ENCODE measurements around the gene CTSZ. TPM values are rescaled to one million over a fixed set of nuclear protein-coding genes. Genes with fewer than 3 reads are reported as not detected.

CTSZ gene
- total RNA-seq, 1 experiment from 2014 or later = 113 TPM

DNA sequence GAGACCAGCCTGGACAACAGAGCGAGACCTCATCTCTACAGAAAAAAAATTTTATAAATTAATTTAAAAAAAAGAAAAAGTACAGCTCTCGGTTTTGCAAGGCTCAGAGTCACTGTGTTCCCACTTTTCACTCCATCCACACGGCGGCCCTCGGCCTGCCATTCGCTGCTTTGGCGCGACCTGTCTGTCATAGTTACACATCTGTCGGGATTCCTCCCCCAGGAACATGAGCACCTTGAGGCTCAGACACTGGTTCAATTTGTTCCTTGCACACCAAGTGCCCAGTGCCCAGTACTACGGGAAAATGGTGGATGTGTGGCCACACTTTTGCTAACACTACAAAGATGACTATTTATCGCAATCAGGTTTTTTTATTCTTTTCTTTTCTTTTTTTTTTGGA is 8.4 kb downstream of the CTSZ start:
- H3K4me3 ChIP-seq (ENCODE audit: low read depth in 2 of 2, low read length in 2 of 2) = no peak overlapping the region
- POLR2A ChIA-PET = no interaction called here
- TF ChIP-seq, protein P1, sequence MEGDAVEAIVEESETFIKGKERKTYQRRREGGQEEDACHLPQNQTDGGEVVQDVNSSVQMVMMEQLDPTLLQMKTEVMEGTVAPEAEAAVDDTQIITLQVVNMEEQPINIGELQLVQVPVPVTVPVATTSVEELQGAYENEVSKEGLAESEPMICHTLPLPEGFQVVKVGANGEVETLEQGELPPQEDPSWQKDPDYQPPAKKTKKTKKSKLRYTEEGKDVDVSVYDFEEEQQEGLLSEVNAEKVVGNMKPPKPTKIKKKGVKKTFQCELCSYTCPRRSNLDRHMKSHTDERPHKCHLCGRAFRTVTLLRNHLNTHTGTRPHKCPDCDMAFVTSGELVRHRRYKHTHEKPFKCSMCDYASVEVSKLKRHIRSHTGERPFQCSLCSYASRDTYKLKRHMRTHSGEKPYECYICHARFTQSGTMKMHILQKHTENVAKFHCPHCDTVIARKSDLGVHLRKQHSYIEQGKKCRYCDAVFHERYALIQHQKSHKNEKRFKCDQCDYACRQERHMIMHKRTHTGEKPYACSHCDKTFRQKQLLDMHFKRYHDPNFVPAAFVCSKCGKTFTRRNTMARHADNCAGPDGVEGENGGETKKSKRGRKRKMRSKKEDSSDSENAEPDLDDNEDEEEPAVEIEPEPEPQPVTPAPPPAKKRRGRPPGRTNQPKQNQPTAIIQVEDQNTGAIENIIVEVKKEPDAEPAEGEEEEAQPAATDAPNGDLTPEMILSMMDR (IDR thresholded peaks at IDR 0.05) = no peak
- TF ChIP-seq POLR2AphosphoS5 (IDR thresholded peaks at IDR 0.05; ENCODE audit: low read depth, low read length) = no peak
- no peak for TF ChIP-seq TCF7L2 (IDR thresholded peaks at IDR 0.05; ENCODE audit: low read depth, low read length)
- TF ChIP-seq SIN3A (IDR thresholded peaks at IDR 0.05; ENCODE audit: borderline replicate concordance, insufficient read depth, low read depth, low read length) = no peak
- TF ChIP-seq, protein P2, sequence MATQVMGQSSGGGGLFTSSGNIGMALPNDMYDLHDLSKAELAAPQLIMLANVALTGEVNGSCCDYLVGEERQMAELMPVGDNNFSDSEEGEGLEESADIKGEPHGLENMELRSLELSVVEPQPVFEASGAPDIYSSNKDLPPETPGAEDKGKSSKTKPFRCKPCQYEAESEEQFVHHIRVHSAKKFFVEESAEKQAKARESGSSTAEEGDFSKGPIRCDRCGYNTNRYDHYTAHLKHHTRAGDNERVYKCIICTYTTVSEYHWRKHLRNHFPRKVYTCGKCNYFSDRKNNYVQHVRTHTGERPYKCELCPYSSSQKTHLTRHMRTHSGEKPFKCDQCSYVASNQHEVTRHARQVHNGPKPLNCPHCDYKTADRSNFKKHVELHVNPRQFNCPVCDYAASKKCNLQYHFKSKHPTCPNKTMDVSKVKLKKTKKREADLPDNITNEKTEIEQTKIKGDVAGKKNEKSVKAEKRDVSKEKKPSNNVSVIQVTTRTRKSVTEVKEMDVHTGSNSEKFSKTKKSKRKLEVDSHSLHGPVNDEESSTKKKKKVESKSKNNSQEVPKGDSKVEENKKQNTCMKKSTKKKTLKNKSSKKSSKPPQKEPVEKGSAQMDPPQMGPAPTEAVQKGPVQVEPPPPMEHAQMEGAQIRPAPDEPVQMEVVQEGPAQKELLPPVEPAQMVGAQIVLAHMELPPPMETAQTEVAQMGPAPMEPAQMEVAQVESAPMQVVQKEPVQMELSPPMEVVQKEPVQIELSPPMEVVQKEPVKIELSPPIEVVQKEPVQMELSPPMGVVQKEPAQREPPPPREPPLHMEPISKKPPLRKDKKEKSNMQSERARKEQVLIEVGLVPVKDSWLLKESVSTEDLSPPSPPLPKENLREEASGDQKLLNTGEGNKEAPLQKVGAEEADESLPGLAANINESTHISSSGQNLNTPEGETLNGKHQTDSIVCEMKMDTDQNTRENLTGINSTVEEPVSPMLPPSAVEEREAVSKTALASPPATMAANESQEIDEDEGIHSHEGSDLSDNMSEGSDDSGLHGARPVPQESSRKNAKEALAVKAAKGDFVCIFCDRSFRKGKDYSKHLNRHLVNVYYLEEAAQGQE (IDR thresholded peaks at IDR 0.05; ENCODE audit: insufficient read depth in 1 of 2, low read depth in 2 of 2, low read length in 1 of 2) = no peak
- H3K27me3 ChIP-seq (ENCODE audit: control insufficient read depth, insufficient read depth, low read length) = no peaks in the 10 kb centered on the region
- in situ Hi-C loops (cut with HindIII; ENCODE audit: low pct_unique_long_range_greater_than_20kb, low sequenced_read_pairs) = no loop called here
- H3K9me3 ChIP-seq (ENCODE audit: control insufficient read depth, insufficient read depth, low read depth, low read length) = no peaks in the 10 kb centered on the region
- ATAC-seq (no peak), DNase-seq (ENCODE audit: low read depth, low spot score) (no peak)
- peaks cover 6% of the 10 kb centered on the region; the same call in 1 of the 2 replicates for H3K36me3 ChIP-seq (ENCODE audit: control insufficient read depth, insufficient read depth, low read length)
- BruUV-seq (replicated peaks) = no TSS peak
- intact Hi-C loops (cut with micrococcal nuclease; ENCODE audit: unreplicated experiment) = no loop called here
- no peaks in the 10 kb centered on the region for H3K4me1 ChIP-seq (ENCODE audit: control insufficient read depth, insufficient read depth, low read length)
- CTCF ChIA-PET = no interaction called here
- no peak overlapping the region for H3K27ac ChIP-seq (ENCODE audit: low read length)

DNA sequence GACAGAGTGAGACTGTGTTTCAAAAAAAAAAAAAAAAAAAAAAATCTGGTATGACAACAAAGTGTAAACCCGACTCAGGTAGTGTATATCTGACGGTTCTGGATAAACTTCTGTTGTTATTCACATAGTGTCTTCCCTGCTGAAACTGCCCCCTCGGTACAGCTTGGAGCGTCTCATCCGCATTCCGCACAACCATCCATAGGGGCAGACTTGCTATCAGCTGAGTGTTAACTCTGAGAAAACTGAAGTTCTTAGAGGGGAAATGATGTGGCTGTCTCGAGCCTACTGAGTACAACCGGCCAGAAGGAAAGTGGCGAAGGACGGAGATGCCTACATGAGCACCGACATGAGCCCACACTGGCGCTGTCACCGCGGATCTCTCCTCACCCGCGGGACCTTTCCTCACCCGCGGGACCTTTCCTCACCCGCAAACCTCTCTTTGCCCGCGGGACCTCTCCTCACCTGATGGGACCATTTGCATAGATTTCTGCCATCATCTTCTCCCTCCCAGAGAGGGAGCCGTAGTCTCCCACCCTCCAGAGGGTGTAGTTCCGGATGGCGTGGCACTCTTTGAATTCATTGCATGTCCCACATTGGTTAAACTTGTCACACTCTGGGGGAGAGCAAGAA is 9.8 kb downstream of the CTSZ start:
- no peak overlapping the region for H3K27ac ChIP-seq (ENCODE audit: low read length)
- no peak overlapping the region for H3K4me3 ChIP-seq (ENCODE audit: low read depth in 2 of 2, low read length in 2 of 2)
- CTCF ChIA-PET = no interaction called here
- H3K36me3 ChIP-seq (ENCODE audit: control insufficient read depth, insufficient read depth, low read length) = peaks cover 11% of the 10 kb centered on the region
- 0 out of 2 replicates have a peak, but pooled peaks have one; percentile 15 for ATAC-seq
- no peaks in the 10 kb centered on the region for H3K9me3 ChIP-seq (ENCODE audit: control insufficient read depth, insufficient read depth, low read depth, low read length)
- intact Hi-C loops (cut with micrococcal nuclease; ENCODE audit: unreplicated experiment) = no loop called here
- no TSS peak for BruUV-seq (replicated peaks)
- in situ Hi-C loops (cut with HindIII; ENCODE audit: low pct_unique_long_range_greater_than_20kb, low sequenced_read_pairs) = no loop called here
- H3K4me1 ChIP-seq (ENCODE audit: control insufficient read depth, insufficient read depth, low read length) = no peaks in the 10 kb centered on the region
- TF ChIP-seq, protein P1 (IDR thresholded peaks at IDR 0.05) = no peak
- TF ChIP-seq TCF7L2 (IDR thresholded peaks at IDR 0.05; ENCODE audit: low read depth, low read length) (no peak), POLR2AphosphoS5 (IDR thresholded peaks at IDR 0.05; ENCODE audit: low read depth, low read length) (no peak), SIN3A (IDR thresholded peaks at IDR 0.05; ENCODE audit: borderline replicate concordance, insufficient read depth, low read depth, low read length) (no peak)
- TF ChIP-seq, protein P2 (IDR thresholded peaks at IDR 0.05; ENCODE audit: insufficient read depth in 1 of 2, low read depth in 2 of 2, low read length in 1 of 2) = no peak
- DNase-seq (ENCODE audit: low read depth, low spot score) = no peak
- no peaks in the 10 kb centered on the region for H3K27me3 ChIP-seq (ENCODE audit: control insufficient read depth, insufficient read depth, low read length)
- POLR2A ChIA-PET = interaction anchor here (0.6 kb wide), 1 partner anchor 18 kb away, joined by 4 read pairs; no protein-coding TSS in a partner anchor

Data from Panc1 (cell line).